CD4-positive, CD25-positive, alpha-beta regulatory T cell (primary cell): ENCODE measurements around the gene CYP4F12. TPM values are rescaled to one million over a fixed set of nuclear protein-coding genes. Genes with fewer than 3 reads are reported as not detected.
A peak's percentile ranks its signal among the peaks of the same experiment; 100 is the strongest.

Experiments
- ATAC-seq, 2 donors: fragments of 150-1000 bp; cut with Tn5 transposase; one replicate each; pipeline ENCODE4 v1.10.0; 2021; ENCODE audit warnings: low read depth in 2 of 2, moderate number of reproducible peaks in 2 of 2, moderate library complexity in 1 of 2
- DNase-seq, 3 donors: peaks; one replicate each; pipeline versions ENCODE4 v3.0.0 to v3.0.0-alpha.2; 2012 to 2022; ENCODE audit warnings: mixed read lengths in 1 of 3
- H3K27ac ChIP-seq: one replicate; pipeline ENCODE4 v1.7.0; 2013; ENCODE audit warnings: mild to moderate bottlenecking, low read length; ENCODE audit not compliant: insufficient read depth, poor library complexity, severe bottlenecking
- H3K27me3 ChIP-seq: one replicate; pipeline ENCODE4 v1.7.0; 2013; ENCODE audit warnings: low read length; ENCODE audit not compliant: control insufficient read depth, insufficient read depth
- H3K36me3 ChIP-seq: one replicate; pipeline ENCODE4 v1.7.0; 2013; ENCODE audit warnings: mild to moderate bottlenecking, low read length, moderate library complexity; ENCODE audit not compliant: control insufficient read depth, insufficient read depth
- H3K4me1 ChIP-seq: 2 replicates; pipeline ENCODE4 v1.7.0; 2013; ENCODE audit warnings: mild to moderate bottlenecking, low read length; ENCODE audit not compliant: insufficient read depth, control insufficient read depth, poor library complexity, severe bottlenecking
- H3K4me3 ChIP-seq: one replicate; pipeline ENCODE4 v1.7.0; 2013; ENCODE audit warnings: low read depth, mild to moderate bottlenecking, low read length, moderate library complexity
- H3K9me3 ChIP-seq, 2 experiments: 1 replicate in 1 of 2; 2 replicates in 1 of 2; pipeline ENCODE4 v1.7.0; 2013; ENCODE audit warnings: low read length in 2 of 2, mild to moderate bottlenecking in 1 of 2, moderate library complexity in 1 of 2; ENCODE audit not compliant: control insufficient read depth in 2 of 2
- H3K27ac Mint-ChIP-seq, 3 donors: one replicate each; pipeline ENCODE4 v1.8.0; 2020 to 2022; ENCODE audit warnings: mild to moderate bottlenecking in 3 of 3, mixed read lengths in 3 of 3, moderate library complexity in 2 of 3
- H3K27me3 Mint-ChIP-seq: one replicate; pipeline ENCODE4 v1.8.0; 2022; ENCODE audit warnings: mild to moderate bottlenecking, mixed read lengths
- H3K36me3 Mint-ChIP-seq: one replicate; pipeline ENCODE4 v1.8.0; 2020; ENCODE audit warnings: mixed read lengths
- H3K4me1 Mint-ChIP-seq, 4 donors: one replicate each; pipeline ENCODE4 v1.8.0; 2020 to 2022; ENCODE audit warnings: mixed read lengths in 4 of 4, mild to moderate bottlenecking in 1 of 4
- H3K4me3 Mint-ChIP-seq, 4 donors: one replicate each; pipeline ENCODE4 v1.8.0; 2020 to 2022; ENCODE audit warnings: mild to moderate bottlenecking in 4 of 4, mixed read lengths in 4 of 4, moderate library complexity in 3 of 4
- H3K9me3 Mint-ChIP-seq, 7 donors: one replicate each; pipeline ENCODE4 v1.8.0; 2020 to 2022; ENCODE audit warnings: mixed read lengths in 7 of 7, mild to moderate bottlenecking in 3 of 7, moderate library complexity in 2 of 7
- polyA plus RNA-seq, 4 donors: library from polyadenylated mRNA; unstranded; fragments of 300-500 nt; fragmentation: Illumina TruSeq; gene quantifications; one replicate each; pipeline ENCODE4 v1.2.3, GENCODE V29; 2021
- total RNA-seq: library from RNA; stranded (reverse); gene quantifications from one replicate; pipeline ENCODE4 v1.2.3, GENCODE V29; 2022

Gene CYP4F12, protein sequence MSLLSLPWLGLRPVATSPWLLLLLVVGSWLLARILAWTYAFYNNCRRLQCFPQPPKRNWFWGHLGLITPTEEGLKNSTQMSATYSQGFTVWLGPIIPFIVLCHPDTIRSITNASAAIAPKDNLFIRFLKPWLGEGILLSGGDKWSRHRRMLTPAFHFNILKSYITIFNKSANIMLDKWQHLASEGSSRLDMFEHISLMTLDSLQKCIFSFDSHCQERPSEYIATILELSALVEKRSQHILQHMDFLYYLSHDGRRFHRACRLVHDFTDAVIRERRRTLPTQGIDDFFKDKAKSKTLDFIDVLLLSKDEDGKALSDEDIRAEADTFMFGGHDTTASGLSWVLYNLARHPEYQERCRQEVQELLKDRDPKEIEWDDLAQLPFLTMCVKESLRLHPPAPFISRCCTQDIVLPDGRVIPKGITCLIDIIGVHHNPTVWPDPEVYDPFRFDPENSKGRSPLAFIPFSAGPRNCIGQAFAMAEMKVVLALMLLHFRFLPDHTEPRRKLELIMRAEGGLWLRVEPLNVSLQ
- total RNA-seq, result not detected
- under 1 TPM in 1 of 4 donors, not detected in 3; 0.31 TPM for polyA plus RNA-seq

DNA sequence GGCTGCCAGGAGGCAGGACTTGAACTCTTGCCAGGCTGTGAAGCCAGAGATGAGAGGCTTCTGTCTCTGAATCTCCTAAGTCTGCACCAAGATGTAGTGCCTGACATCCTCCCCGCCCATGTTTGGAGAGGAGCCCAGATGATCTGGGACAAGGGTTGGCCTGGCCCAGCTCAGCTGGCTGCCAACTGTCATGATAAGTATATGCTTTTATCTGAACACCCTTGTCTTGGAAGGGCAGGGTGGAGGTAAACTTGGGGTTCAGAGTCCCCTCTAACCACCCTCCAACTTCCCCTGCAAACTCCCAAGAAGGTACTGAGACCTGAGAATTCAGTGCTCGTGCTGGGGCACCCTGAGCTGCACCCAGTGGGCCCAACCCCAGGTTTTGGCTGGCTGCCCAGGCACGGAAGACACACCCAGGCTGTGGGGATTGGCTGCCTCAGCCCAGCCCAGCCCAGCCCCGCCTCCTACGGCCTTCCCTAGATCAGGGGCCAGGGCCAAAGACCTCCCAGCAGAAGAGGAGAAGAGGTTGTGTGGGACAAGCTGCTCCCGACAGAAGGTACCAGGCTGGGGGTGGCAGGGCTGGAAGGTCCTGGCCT, at the start of gene CYP4F12:
Gene CYP4F12 (plus strand): TSS at position 508 of the 596 bp plus-strand sequence. CDS start 443 bp downstream, outside the sequence.
- H3K36me3 Mint-ChIP-seq, result no peaks in the 10 kb centered on the region
- Histone ChIP-seq H3K9me3 (no peaks in the 10 kb centered on the region), H3K4me1 (no peaks in the 10 kb centered on the region), H3K4me3 (no peak within 1 kb of the TSS), H3K36me3 (no peaks in the 10 kb centered on the region), H3K27ac (no peak within 1 kb of the TSS), H3K27me3 (peaks cover 4% of the 10 kb centered on the region)
- DNase-seq (peak in 1 of 3 donors; percentile 3), ATAC-seq (peak in 1 of 2 donors; percentile 49)
- H3K9me3 Mint-ChIP-seq, result peaks cover 0 to 3% (median 0%) of the 10 kb centered on the region in 7 donors
- peaks cover 0 to 13% (median 0%) of the 10 kb centered on the region in 4 donors for H3K4me1 Mint-ChIP-seq
- peak within 1 kb of the TSS in 2 of 3 donors; percentile 60 to 67 for H3K27ac Mint-ChIP-seq
- H3K4me3 Mint-ChIP-seq, result peak within 1 kb of the TSS in 1 of 4 donors; percentile 63
- H3K27me3 Mint-ChIP-seq, result no peaks in the 10 kb centered on the region

GRCh38 chr19:15623711-15624318, 49.1 kb upstream of the CYP4F12 start:
- H3K9me3 ChIP-seq, result no peaks in the 10 kb centered on the region
- no peaks in the 10 kb centered on the region for H3K4me1 Mint-ChIP-seq
- no peaks in the 10 kb centered on the region for H3K36me3 Mint-ChIP-seq
- H3K27me3 Mint-ChIP-seq, result peaks cover 5% of the 10 kb centered on the region
- DNase-seq (no peak), ATAC-seq (no peak)
- H3K9me3 Mint-ChIP-seq, result no peaks in the 10 kb centered on the region
- H3K4me3 Mint-ChIP-seq, result no peak overlapping the region
- peaks cover 5% of the 10 kb centered on the region for H3K27me3 ChIP-seq
- H3K27ac ChIP-seq, result no peak overlapping the region
- no peaks in the 10 kb centered on the region for H3K4me1 ChIP-seq
- H3K4me3 ChIP-seq, result no peak overlapping the region
- no peaks in the 10 kb centered on the region for H3K36me3 ChIP-seq
- H3K27ac Mint-ChIP-seq, result no peak overlapping the region

GRCh38 chr19:15628236-15629002, 44.5 kb upstream of the CYP4F12 start:
- DNase-seq (no peak), ATAC-seq (no peak)
- peaks cover 4% of the 10 kb centered on the region for H3K4me1 ChIP-seq
- Mint-ChIP-seq H3K4me3 (no peak overlapping the region), H3K36me3 (no peaks in the 10 kb centered on the region), H3K27me3 (peaks cover 12% of the 10 kb centered on the region), H3K27ac (no peak overlapping the region), H3K9me3 (no peaks in the 10 kb centered on the region), H3K4me1 (peaks cover 0 to 3% (median 1%) of the 10 kb centered on the region in 4 donors)
- H3K4me3 ChIP-seq, result no peak overlapping the region
- no peaks in the 10 kb centered on the region for H3K36me3 ChIP-seq
- H3K27ac ChIP-seq, result no peak overlapping the region
- H3K9me3 ChIP-seq, result no peaks in the 10 kb centered on the region
- peaks cover 2% of the 10 kb centered on the region for H3K27me3 ChIP-seq

GRCh38 chr19:15629003-15629880, 43.6 kb upstream of the CYP4F12 start:
- no peaks in the 10 kb centered on the region for H3K36me3 ChIP-seq
- no peak overlapping the region for H3K27ac ChIP-seq
- no peaks in the 10 kb centered on the region for H3K36me3 Mint-ChIP-seq
- ATAC-seq, result peak; percentile 78 to 93
- peaks cover 17% of the 10 kb centered on the region for H3K27me3 Mint-ChIP-seq
- no peak overlapping the region for H3K27ac Mint-ChIP-seq
- DNase-seq, result peak; percentile 74 to 80 (median 75)
- no peak overlapping the region for H3K4me3 Mint-ChIP-seq
- H3K4me1 ChIP-seq, result peaks cover 4% of the 10 kb centered on the region
- H3K27me3 ChIP-seq, result peaks cover 2% of the 10 kb centered on the region
- no peaks in the 10 kb centered on the region for H3K9me3 ChIP-seq
- H3K9me3 Mint-ChIP-seq, result no peaks in the 10 kb centered on the region
- H3K4me3 ChIP-seq, result no peak overlapping the region
- H3K4me1 Mint-ChIP-seq, result peaks cover 0 to 3% (median 1%) of the 10 kb centered on the region in 4 donors

GRCh38 chr19:15631817-15632216, 41.1 kb upstream of the CYP4F12 start:
- peaks cover 0 to 3% (median 1%) of the 10 kb centered on the region in 4 donors for H3K4me1 Mint-ChIP-seq
- peaks cover 31% of the 10 kb centered on the region for H3K27me3 Mint-ChIP-seq
- peaks cover 4% of the 10 kb centered on the region for H3K4me1 ChIP-seq
- H3K9me3 Mint-ChIP-seq, result peaks cover 0 to 1% (median 0%) of the 10 kb centered on the region in 7 donors
- ATAC-seq (no peak), DNase-seq (peak in 1 of 3 donors; percentile 3)
- H3K9me3 ChIP-seq, result no peaks in the 10 kb centered on the region
- peak overlapping the region in 1 of 4 donors; percentile 10 for H3K4me3 Mint-ChIP-seq
- no peaks in the 10 kb centered on the region for H3K36me3 Mint-ChIP-seq
- peaks cover 9% of the 10 kb centered on the region for H3K27me3 ChIP-seq
- no peak overlapping the region for H3K27ac ChIP-seq
- no peaks in the 10 kb centered on the region for H3K36me3 ChIP-seq
- H3K27ac Mint-ChIP-seq, result no peak overlapping the region
- no peak overlapping the region for H3K4me3 ChIP-seq

DNA sequence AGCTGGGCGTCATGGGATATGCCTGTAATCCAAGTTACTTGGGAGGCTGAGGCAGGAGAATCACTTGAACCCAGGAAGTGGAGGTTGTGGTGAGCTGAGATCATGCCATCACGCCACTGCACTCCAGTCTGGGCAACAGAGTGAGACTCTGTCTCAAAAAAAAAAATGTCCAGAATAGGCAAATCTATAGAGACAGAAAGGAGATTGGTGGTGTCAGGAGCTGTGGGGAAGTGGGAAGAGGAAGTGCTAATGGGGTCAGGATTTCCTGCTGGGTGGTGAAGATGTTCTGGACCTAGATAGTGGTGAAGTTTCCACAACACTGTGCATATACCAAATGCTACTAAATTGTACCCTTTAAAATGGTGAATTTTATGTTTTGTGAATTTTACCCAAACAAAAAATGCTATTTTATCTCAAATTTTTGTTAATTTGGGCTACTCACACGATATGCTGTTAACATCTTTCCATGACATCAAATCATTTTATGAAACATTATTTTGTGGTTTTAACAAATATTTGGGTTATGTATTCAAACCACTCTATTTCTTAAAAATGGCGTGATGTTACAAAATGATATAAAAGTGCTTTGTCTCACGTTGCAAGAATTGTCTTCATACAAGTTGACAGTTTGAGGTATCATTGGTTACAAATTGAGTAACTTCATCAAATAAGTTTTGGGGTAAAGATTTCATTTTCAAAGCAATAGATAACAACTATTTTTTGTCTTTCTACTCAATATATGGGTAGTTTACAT, 39.6 kb upstream of the CYP4F12 start:
- H3K9me3 ChIP-seq, result no peaks in the 10 kb centered on the region
- H3K4me1 ChIP-seq, result peaks cover 4% of the 10 kb centered on the region
- H3K36me3 ChIP-seq, result no peaks in the 10 kb centered on the region
- Mint-ChIP-seq H3K9me3 (peaks cover 0 to 2% (median 0%) of the 10 kb centered on the region in 7 donors), H3K36me3 (no peaks in the 10 kb centered on the region), H3K4me3 (no peak overlapping the region), H3K27me3 (peaks cover 26% of the 10 kb centered on the region), H3K27ac (no peak overlapping the region), H3K4me1 (peaks cover 0 to 3% (median 1%) of the 10 kb centered on the region in 4 donors)
- no peak overlapping the region for H3K4me3 ChIP-seq
- DNase-seq (no peak), ATAC-seq (no peak)
- H3K27me3 ChIP-seq, result peaks cover 9% of the 10 kb centered on the region
- H3K27ac ChIP-seq, result no peak overlapping the region
